ENCODE data around the gene BTBD9. TPM values are rescaled to one million over a fixed set of nuclear protein-coding genes. Genes with fewer than 3 reads are reported as not detected.
A peak's percentile ranks its signal among the peaks of the same experiment; 100 is the strongest.

The BTBD9 gene
- total RNA-seq (2021) = 9.0 and 10.8 TPM in 2 replicates
- percentile 59 among the genes with signal in this experiment for Bru-seq, nascent RNA
- percentile 64 among the genes with signal in this experiment for BruChase-seq, experiment 1, labeled RNA remaining after a 2-hour chase
- BruChase-seq, experiment 2, labeled RNA remaining after a 6-hour chase = percentile 52 among the genes with signal in this experiment
- long read RNA-seq, partial matches to known transcripts = 1 of 5 reads
- long read RNA-seq, other reads (novel, unspliced or antisense) = 4 of 5 reads

DNA sequence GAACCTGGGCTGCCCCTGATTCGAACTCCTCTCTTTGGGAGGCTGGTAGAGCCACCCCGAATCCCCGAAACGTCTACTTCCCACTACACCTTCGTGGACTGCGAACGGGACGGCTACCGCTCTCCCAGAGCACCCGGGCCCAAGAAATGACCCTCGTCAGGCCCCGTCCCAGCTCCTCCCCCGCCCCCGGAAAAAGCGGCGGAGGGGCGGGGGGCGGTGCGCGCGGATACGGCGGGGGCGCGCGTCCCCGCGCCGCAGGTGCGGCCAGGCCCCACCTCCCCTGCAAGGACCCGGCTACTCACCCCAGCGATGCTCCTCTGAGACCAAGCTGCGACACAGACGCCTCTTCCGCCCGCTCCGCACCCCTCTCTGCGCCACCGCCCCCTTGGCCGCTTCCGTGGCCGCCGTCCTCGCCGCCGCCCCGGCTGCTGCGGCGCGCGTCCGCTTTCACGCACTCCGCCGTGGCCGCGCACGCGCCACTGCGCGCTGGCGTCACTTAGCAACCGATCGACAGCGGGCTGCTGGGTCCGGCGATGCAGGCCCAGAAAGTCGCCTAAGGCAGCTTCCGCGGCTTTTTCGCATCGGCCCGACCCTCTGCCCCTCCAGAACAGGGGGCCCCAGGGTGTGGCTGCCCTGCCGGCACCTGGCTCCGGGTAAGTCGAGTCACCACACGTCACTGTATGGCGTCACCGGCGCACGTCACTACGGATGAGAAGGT, at the start of gene BTBD9:
BTBD9 (minus strand) TSS at position 432 of the 718 bp plus-strand sequence.
- Histone ChIP-seq H3F3A (ENCODE audit: insufficient read depth, low read depth) (peaks cover 11% of the 10 kb centered on the region; the same call in 1 of the 2 replicates), H3K4me3 (peak within 1 kb of the TSS; percentile 93), H3K4me2 (peak within 1 kb of the TSS; percentile 80), H3K4me1 (replicated peaks; ENCODE audit: insufficient read depth) (peaks cover 17% of the 10 kb centered on the region), H3K36me3 (ENCODE audit: low read depth) (no peaks in the 10 kb centered on the region), H3K9me3 (ENCODE audit: insufficient read depth, low read depth) (no peaks in the 10 kb centered on the region), H4K20me1 (ENCODE audit: insufficient read depth) (no peaks in the 10 kb centered on the region), H3K27me3 (ENCODE audit: insufficient read depth, low read depth) (no peaks in the 10 kb centered on the region), H3K27ac (peak within 1 kb of the TSS; percentile 28), H3K9me2 (ENCODE audit: insufficient read depth) (no peaks in the 10 kb centered on the region), H2AFZ (peak within 1 kb of the TSS; percentile 93), H3K79me2 (ENCODE audit: low read depth) (peaks cover 15% of the 10 kb centered on the region; the same call in 1 of the 2 replicates)
- BruUV-seq (replicated peaks) = no TSS peak
- POLR2A ChIA-PET (ENCODE audit: unreplicated experiment) = interaction anchor here (0.7 kb wide), 1 partner anchor 1337 kb away, joined by 10 read pairs; no protein-coding TSS in a partner anchor
- TF ChIP-seq CTCF (conservative IDR thresholded peaks at IDR 0.05) = no peak
- TF ChIP-seq EZH2 (IDR thresholded peaks at IDR 0.05; ENCODE audit: low read depth) = no peak
- intact Hi-C loops (cut with micrococcal nuclease; ENCODE audit: unreplicated experiment) = no loop called here
- CTCF ChIA-PET = interaction anchor here (0.5 to 0.6 kb wide), 4 partner anchors 108 to 1092 kb away, joined by 3 to 8 read pairs (median 6); no protein-coding TSS in a partner anchor
- peak; percentile 58 to 83 for DNase-seq

DNA sequence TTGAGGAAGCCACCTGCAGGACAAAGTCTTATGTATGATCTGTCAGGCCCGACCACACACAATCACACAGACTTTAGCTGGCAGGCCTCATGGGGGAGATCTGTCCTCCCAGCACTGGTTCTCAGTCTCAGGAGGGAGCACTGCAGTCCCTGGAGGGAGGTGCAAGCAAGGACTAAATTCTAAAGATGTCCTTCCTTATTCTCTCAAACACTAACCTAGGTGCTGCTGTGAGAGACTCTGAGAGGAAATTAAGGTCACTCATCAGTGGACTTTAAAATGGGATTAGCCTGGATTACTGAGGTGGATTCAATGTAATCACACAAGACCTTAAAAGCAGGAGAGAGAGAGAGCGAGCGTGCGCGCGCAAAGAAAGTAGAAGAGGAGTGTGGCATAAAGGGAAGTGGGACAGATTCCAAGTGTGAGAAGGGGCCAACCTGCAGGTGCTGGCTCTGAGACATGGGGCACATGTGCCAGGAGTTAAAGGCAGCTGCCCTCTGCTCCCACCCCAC, 48.9 kb upstream of the BTBD9 start:
- DNase-seq = no peak
- TF ChIP-seq EZH2 (IDR thresholded peaks at IDR 0.05; ENCODE audit: low read depth) (no peak), CTCF (conservative IDR thresholded peaks at IDR 0.05) (no peak)
- Histone ChIP-seq H3K4me3 (no peak overlapping the region), H3K27me3 (ENCODE audit: insufficient read depth, low read depth) (no peaks in the 10 kb centered on the region), H3K79me2 (ENCODE audit: low read depth) (peaks cover 57% of the 10 kb centered on the region), H3F3A (ENCODE audit: insufficient read depth, low read depth) (no peaks in the 10 kb centered on the region), H4K20me1 (ENCODE audit: insufficient read depth) (peaks cover 29% of the 10 kb centered on the region), H3K9me3 (ENCODE audit: insufficient read depth, low read depth) (no peaks in the 10 kb centered on the region), H3K27ac (no peak overlapping the region), H3K4me2 (no peak overlapping the region), H3K9me2 (ENCODE audit: insufficient read depth) (no peaks in the 10 kb centered on the region), H3K36me3 (ENCODE audit: low read depth) (peaks cover 17% of the 10 kb centered on the region; the same call in 1 of the 2 replicates), H2AFZ (no peak overlapping the region), H3K4me1 (replicated peaks; ENCODE audit: insufficient read depth) (no peaks in the 10 kb centered on the region)
- intact Hi-C loops (cut with micrococcal nuclease; ENCODE audit: unreplicated experiment) = no loop called here
- ChIA-PET CTCF (no interaction called here), POLR2A (ENCODE audit: unreplicated experiment) (no interaction called here)
- BruUV-seq (replicated peaks) = no TSS peak

DNA sequence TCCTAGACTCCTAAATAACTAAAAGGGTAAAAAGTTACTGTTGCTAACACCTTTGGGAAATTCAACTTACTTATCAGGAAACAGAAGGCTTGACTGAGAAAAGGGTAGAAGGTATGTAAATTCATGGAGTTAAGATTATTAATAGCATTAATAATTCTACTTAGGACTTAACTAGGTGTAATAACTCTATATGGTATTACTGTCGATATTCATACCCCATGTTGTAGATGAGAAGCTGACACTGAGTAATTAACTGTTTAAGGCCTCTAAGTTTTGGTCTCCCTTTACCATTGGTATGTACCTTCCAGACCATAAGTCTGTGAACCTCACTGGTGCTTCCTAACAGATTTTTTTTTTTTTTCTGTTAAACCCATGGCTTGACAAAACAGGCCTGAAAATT, 47.8 kb upstream of the BTBD9 start:
- BruUV-seq (replicated peaks) = no TSS peak
- H3K79me2 ChIP-seq (ENCODE audit: low read depth) = peaks cover 49% of the 10 kb centered on the region
- H3K4me1 ChIP-seq (replicated peaks; ENCODE audit: insufficient read depth) = no peaks in the 10 kb centered on the region
- no peak overlapping the region for H3K4me3 ChIP-seq
- no peaks in the 10 kb centered on the region for H3K9me3 ChIP-seq (ENCODE audit: insufficient read depth, low read depth)
- no peaks in the 10 kb centered on the region for H3K27me3 ChIP-seq (ENCODE audit: insufficient read depth, low read depth)
- peaks cover 29% of the 10 kb centered on the region for H4K20me1 ChIP-seq (ENCODE audit: insufficient read depth)
- intact Hi-C loops (cut with micrococcal nuclease; ENCODE audit: unreplicated experiment) = no loop called here
- H3K27ac ChIP-seq = no peak overlapping the region
- no peak overlapping the region for H3K4me2 ChIP-seq
- no peak for DNase-seq
- POLR2A ChIA-PET (ENCODE audit: unreplicated experiment) = no interaction called here
- CTCF ChIA-PET = no interaction called here
- peaks cover 22% of the 10 kb centered on the region; the same call in 1 of the 2 replicates for H3K36me3 ChIP-seq (ENCODE audit: low read depth)
- TF ChIP-seq EZH2 (IDR thresholded peaks at IDR 0.05; ENCODE audit: low read depth) (no peak), CTCF (conservative IDR thresholded peaks at IDR 0.05) (no peak)
- no peak overlapping the region for H2AFZ ChIP-seq
- H3K9me2 ChIP-seq (ENCODE audit: insufficient read depth) = no peaks in the 10 kb centered on the region
- no peaks in the 10 kb centered on the region for H3F3A ChIP-seq (ENCODE audit: insufficient read depth, low read depth)

Measured in PC-9 (cell line).